ENCODE measurements around the gene DMAC1.

The DMAC1 gene

DNA sequence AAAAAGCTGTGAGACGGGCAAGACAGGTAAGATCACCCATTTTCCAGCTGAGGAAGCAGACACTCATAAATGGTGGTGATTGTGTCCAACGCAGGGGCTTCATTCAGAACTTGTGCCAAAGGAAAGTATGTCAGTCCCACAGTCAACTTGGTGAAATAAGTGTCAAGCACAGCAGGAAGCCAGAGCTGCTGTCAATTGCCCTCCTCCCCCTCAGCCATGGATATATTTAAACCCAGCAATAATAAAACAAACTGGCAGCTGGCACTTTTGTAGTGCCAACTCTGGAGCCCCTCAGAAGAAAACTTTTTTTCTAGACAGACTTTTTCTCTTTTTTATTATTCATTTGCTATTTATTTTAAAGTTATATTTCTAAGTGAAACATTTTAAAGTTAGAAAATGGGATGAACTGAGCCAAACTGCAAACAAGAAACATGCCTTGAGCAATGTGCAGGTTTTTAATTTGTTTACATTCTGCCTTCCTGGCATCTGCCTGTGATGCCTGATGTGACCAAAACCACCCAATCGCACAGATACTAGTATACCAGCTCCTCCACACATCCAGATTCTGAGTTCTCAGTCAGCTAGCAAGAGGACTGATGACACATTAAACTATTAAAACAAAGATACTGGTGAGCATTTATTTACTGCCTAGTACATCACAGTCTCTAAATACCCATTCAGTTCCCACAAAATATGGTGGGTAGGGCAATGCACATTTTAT lies 17.0 kb downstream of the DMAC1 start:
- DNase-seq, result no peak

DNA sequence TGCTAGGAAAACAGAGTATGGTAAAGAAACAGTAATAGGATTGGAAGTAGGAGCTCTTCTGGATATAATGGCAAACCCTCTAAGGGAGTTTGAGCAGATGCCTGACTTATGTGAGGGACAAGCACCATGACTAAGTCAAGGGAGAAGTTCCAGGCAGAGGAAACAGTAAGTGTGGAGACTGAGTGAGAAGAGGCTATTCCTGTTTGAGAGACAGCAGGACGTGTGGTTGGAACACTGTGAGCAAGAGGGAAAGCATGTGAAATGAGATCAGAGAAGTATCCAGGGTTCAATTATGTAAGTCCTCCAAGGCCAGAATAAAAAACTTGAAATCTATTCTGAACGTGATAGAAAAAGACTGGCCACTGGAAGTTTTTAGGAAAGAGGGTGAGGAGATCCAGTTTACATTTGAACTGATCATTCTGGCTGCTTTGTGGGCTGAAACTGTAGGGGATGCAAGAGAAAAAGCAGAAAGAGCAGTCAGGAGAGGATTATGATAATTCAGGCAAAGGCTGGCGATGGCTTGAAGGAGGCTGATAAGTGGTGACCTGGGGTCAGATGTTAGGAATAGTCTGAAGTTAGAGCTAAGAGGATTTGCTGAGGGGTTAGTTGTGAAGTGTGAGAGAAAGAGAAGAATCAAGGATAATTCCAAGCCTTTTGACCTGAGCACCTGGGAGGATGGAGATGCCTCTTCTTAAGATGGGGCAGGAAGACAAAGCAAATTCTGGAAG lies 19.2 kb downstream of the DMAC1 start:
- DNase-seq, result no peak

DNA sequence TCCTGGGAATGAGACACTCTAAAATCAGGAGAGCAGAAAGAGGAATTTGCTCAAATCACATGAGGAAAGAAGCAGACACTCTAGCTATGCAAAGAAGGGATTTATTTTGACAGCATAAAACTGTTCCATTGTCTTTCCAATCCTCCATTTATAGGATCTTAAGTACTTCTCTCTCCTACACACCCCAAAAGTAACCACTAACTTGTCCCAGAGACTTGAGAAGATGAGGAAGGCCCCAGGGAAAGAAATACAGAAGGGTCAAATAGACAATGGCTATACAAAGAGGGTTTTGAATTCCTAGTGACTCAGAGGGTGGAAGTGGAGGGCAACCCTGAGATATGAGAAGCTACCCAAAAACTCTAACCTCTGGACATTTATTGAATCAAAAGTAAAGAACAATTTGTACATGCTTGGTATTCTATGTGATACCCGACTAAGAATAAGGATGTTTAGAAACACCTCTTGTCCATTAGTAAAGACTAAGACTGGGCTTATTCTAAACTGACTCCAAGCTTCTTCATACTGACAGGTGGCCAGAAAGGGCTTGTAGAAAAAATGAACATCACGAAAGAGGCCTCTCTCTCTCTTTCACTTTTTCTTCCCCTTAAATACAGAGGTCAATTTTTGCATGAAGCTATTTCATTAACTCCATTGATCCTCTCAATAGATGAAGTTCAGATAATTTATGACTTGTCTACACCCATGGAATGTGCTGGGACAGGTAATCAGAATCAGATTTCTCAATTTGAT lies 20.6 kb downstream of the DMAC1 start:
- no peak for DNase-seq

GRCh38 chr9:7777771-7778170 lies 21.8 kb downstream of the DMAC1 start:
- DNase-seq, result no peak

- DNase-seq, result no peak
These were observed 29.5 kb downstream of the DMAC1 start for GRCh38 chr9:7770111-7770510.

DNA sequence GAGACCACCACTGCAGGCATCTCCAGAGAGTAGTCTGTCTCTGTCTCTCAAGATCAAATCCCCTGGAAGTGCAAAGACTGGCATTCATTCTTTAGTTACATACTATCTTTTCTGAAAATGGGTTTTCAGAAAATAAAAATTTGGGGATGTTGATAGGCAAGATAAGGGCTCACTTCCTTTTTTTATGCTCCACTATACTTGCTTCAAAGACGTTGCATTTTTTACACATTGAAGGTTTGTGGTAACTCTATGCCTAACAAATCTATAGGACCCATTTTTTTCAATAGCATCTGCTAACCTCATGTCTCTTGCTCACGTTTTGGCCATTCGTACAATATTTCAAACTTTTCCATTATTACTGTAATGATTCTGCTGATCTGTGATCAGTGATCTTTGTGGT lies 37.0 kb downstream of the DMAC1 start:
- no peak for DNase-seq

- no peak for DNase-seq
These were observed 39.6 kb downstream of the DMAC1 start for GRCh38 chr9:7760014-7760415.

DNA sequence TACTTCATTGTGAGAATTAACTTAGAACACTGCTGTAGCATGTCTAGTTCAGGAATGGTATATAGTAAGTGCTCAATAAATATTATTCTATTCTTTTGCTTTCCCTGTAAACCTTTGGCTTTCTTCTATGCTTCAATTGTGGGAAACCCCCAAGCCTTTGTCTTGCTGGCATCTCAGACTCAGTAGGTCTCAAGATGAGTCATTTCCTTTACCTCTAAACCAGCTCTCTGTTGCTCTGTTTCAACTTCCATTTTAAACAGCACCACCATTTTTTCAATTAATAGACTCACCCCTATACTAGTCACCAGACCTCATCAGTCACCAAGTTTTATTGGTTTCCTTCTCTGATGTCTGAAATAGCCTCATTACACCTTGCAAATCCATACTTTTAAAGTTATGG lies 43.5 kb downstream of the DMAC1 start:
- no peak for DNase-seq

- no peak for DNase-seq
These were observed 47.1 kb downstream of the DMAC1 start for GRCh38 chr9:7752481-7752880.
